ENCODE data around the gene DCTPP1.

Gene DCTPP1

DNA sequence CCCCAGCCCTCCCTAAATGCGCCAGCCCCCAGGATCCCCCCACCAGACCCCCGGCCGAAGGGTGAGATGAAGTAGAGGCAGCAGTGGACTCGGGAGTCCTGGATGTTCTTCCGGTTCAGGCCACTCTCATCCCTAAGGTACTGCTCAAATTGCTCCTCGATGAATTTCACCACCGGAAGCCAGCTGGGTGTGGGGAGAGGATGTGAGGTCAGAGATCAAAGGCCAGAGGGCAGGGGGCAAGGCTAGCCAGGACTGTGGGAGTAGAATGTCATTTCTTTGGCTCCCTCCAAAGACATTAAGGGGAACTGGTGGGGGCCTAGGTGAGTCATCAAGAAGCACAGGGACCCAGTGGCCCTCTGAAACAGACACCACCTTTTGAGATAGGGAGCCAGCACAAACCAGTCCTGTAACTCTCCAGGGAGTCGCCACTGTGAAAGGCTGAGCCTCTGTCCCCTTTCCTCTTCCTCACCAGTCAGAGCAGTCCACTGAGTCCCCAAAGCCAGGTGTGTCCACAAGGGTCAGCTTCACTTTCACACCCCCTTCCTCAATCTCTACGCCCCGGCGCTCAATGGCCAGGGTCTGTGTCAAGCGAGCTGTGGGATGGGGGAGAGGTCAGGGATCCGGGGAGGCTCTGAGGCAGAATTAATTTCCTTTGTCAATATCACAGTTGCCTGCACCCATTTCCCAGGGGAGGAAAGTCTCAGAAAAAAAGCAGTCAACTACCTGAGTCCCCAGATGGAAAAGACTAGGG is 48.4 kb downstream of the DCTPP1 start:
- no peak for DNase-seq

GRCh38 chr16:30380803-30381208 is 49.0 kb downstream of the DCTPP1 start:
- no peak for DNase-seq

DNA sequence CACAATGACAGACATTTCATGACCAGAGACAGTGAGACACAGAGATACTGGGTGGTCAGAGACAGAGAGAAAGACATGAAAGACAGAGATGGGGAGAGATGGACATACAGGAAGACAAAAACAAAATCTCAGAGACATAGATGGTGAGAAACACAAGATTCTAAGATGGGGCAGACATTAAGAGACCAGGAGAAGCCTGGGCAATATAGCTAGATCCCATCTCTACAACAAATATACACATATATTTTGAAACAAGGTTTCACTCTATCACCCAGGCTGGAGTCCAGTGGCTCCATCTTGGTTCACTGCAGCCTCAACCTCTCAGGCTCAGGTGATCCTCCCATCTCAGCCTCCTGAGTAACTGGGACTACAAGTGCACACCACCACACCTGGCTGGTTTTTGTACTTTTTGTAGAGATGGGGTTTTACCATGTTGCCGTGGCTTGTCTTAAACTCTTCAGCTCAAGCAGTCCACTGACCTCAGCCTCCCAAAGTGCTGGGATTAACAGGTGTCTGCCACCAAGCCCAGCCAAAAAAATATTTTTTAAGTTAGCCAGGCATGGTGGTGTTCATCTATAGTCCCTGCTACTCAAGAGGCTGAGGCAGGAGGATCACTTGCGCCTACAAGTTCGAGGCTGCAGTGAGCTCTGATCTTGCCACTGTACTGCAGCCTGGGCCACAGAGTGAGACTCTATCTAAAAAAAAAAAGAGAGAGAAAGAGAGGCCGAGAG is 49.6 kb downstream of the DCTPP1 start:
- DNase-seq, result no peak

- no peak for DNase-seq
Observed at GRCh38 chr16:30379158-30379783, 50.6 kb downstream of the DCTPP1 start.

- peak; percentile 62 to 99 (median 97) for DNase-seq
Observed at GRCh38 chr16:30378236-30379157, 51.3 kb downstream of the DCTPP1 start.

DNA sequence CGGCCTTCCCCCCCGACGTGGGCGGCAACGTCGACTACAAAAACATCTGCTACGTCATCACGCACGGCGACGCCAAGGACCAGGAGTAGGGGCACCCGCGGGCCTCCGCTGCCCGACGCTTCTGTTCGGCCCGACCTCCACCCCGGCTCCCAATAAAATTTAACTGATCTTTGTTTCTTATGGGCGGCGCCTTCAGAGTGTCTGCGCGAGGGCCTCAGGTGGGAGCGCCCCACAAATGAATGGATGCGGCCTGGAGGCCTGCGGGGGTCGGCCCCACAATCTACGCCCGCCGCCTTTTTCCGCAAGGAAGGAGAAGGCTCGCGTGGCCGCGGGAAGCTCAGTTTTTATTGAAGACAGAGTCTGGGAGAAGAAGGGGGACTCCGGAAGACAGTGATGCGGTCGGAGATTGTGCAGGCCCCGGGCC is 52.0 kb downstream of the DCTPP1 start:
- DNase-seq, result peak in 9 of 14 donors; percentile 75 to 92 (median 87)

- peak in 5 of 14 donors; percentile 30 to 82 (median 73) for DNase-seq
Observed at GRCh38 chr16:30377050-30377811, 52.6 kb downstream of the DCTPP1 start.

DNA sequence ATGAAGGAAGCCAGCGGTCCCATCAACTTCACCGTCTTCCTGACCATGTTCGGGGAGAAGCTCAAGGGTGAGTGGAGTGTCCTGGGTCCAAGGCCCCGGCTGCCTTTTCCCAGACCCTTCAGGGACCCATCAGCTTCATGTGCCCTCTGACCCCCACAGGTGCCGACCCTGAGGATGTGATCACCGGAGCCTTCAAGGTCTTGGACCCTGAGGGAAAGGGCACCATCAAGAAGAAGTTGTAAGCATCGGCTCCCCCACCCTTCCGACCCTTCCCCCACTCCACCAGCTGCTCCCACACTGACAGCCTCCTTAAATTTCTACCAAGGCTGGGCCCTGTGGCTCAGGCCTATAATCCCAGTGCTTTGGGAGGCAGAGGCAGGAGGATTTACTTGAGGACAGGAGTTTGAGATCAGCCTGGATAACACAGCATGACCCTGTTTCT is 53.3 kb downstream of the DCTPP1 start:
- no peak for DNase-seq

GRCh38 chr16:30375864-30376263 is 54.0 kb downstream of the DCTPP1 start:
- DNase-seq, result no peak

DNA sequence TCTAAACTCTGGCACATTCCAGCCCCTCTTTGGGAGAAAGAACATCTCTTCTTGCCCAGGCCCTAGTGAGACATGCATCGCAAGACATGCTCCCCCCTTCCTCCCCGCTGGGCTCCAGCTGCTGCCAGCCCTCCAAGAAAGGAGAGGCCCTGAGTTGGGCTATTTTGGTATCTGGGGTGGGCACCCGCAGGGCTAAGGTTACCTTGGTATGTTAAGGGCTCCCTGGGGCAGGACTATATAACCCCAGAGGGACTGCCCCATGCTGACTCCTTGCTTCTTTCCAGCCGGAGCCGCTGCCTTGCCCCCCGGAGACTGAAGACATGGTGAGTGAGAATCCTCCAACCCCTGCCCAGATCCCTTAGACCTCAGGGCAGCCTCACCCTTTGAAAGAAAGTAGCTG is 55.3 kb downstream of the DCTPP1 start, which contains the start of gene MYL11:
TSS of gene MYL11 (plus strand) at position 265 of the 400 bp plus-strand sequence. CDS start at position 321, 56 bp downstream.
- DNase-seq, result no peak
